Pancreas (tissue), 10 donors: ENCODE results near the gene CDH4. TPM values are rescaled to one million over a fixed set of nuclear protein-coding genes. Genes with fewer than 3 reads are reported as not detected.
A peak's percentile ranks its signal among the peaks of the same experiment; 100 is the strongest.

ENCODE experiments used
- ATAC-seq, 4 donors: fragments of 200-7000 bp; cut with Tn5 transposase; one replicate each; pipeline versions ENCODE4 v1.8.0 to v1.9.1; 2020; ENCODE audit warnings: mild to moderate bottlenecking in 4 of 4, moderate library complexity in 4 of 4
- DNase-seq, 6 donors: peaks; one replicate each; pipeline ENCODE4 v3.0.0-alpha.2; 2020
- FAIRE-seq: peaks from 2 replicates; lab custom pipeline; 2012; peaks lifted over from hg19 to GRCh38; lab: Jason Lieb, UNC
- H3K27ac ChIP-seq, 4 donors: fragments of 200-600 bp; sonication (generic); 1 replicate in 3 of 4; 2 replicates in 1 of 4; pipeline versions ENCODE4 v1.5.0 to v1.8.0; 2020
- H3K27me3 ChIP-seq, 4 donors: fragments of 200-600 bp; one replicate each; pipeline ENCODE4 v1.8.0; 2021
- H3K36me3 ChIP-seq, 3 donors: fragments of 200-600 bp; sonication (generic) in 1 of 3; one replicate each; pipeline versions ENCODE4 v1.5.0 to v1.8.0; 2020 to 2021
- H3K4me1 ChIP-seq, 3 donors: fragments of 200-600 bp; one replicate each; pipeline ENCODE4 v1.8.0; 2021
- H3K4me3 ChIP-seq, 4 donors: fragments of 200-600 bp; sonication (generic) in 2 of 4; one replicate each; pipeline versions ENCODE4 v1.5.0 to v1.8.0; 2020 to 2021
- H3K9me3 ChIP-seq, 4 donors: fragments of 200-600 bp; one replicate each; pipeline ENCODE4 v1.8.0; 2021
- CTCF ChIP-seq, 4 donors: fragments of 200-600 bp; sonication (generic) in 3 of 4; IDR thresholded peaks; one replicate each; pipeline versions ENCODE4 v1.5.0 to v1.8.0; 2021; ENCODE audit warnings: antibody characterized with exemption in 4 of 4
- WGBS, 2 donors: extraction: QIAGEN DNeasy Blood & Tissue Kit; methylation state at CpG; one replicate each; pipeline ENCODE4 v1.1.7; 2013; 5-methylcytosine and 5-hydroxymethylcytosine counted together
- intact Hi-C, 3 donors: fragments of 100-400 bp; cut with DNase I; formaldehyde crosslinking; loops; one replicate each; pipeline versions ENCODE4 v1.11.1 to v1.14.2; 2022
- polyA plus RNA-seq, 2 donors: library from polyadenylated mRNA; stranded (reverse); fragments of 200-250 nt; gene quantifications; one replicate each; pipeline ENCODE4 v1.2.3, GENCODE V29; 2013
- total RNA-seq, 6 donors: library from RNA; stranded (reverse); fragmentation: NEBNext Ultra II Directional in 4 of 6; extraction: Animal tissue kit (Norgen Biotek cat#: 25700) in 4 of 6; gene quantifications; one replicate each; pipeline versions ENCODE4 v1.2.1 to v1.2.4, GENCODE V29; 2021 to 2023
- donor health status: healthy with polysubstance abuse.
- donor health status: DM: no; HTN: no; CAD: no; lungs with moderate emphysema.
- donor health status: DM: no; HTN: no; CAD: no.
- donor health status: control.
- donor health status: control.
- donor health status: Bipolar disorder and iron deficiency.
- donor health status: DM: yes; HTN: yes; CAD: no.
- donor health status: DM: no; HTN: no; CAD: no.
- donor health status: DM: no; HTN: no; CAD: no.
- donor health status: DM: yes; HTN: yes; CAD: no.

CDH4 gene
- total and polyA plus RNA-seq, 8 donors: 0.04 to 1.4 (median 0.27) TPM

DNA sequence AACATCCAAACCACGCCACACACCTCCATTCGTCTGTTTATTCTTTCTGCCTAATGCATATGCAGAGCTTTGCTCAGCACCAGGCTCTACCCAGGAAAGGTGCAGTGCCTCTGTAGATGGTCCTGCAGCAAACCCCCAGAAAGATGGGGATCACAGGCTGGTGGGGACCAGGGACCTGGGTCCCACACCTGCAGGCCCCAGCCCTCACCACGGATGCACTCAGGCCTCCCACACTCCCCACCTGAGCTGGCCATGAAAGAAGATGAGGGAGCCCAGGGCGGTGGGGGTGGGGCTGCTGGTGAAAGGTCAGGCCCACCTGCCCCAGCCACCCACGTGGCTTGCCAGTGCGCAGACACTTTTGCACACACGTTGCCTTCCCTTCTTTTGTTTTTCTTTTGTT, 595.9 kb downstream of the CDH4 start:
- no peak for TF ChIP-seq CTCF (IDR thresholded peaks at IDR 0.05)
- no peaks in the 10 kb centered on the region for H3K36me3 ChIP-seq
- H3K4me3 ChIP-seq: no peak overlapping the region
- DNase-seq: peak in 2 of 6 donors; percentile 15 to 25
- no peak for FAIRE-seq
- no peaks in the 10 kb centered on the region for H3K27me3 ChIP-seq
- no peak overlapping the region for H3K27ac ChIP-seq
- H3K9me3 ChIP-seq: no peaks in the 10 kb centered on the region
- 74 to 81% methylated on average over 7 of the region's 7 CpGs for WGBS, 2 donors
- no peaks in the 10 kb centered on the region for H3K4me1 ChIP-seq
- no peak for ATAC-seq
- intact Hi-C loops: no loop called here

- DNase-seq: peak in 1 of 6 donors; percentile 1
- TF ChIP-seq CTCF (IDR thresholded peaks at IDR 0.05): no peak
Observed at GRCh38 chr20:61848851-61849250, 596.8 kb downstream of the CDH4 start.

DNA sequence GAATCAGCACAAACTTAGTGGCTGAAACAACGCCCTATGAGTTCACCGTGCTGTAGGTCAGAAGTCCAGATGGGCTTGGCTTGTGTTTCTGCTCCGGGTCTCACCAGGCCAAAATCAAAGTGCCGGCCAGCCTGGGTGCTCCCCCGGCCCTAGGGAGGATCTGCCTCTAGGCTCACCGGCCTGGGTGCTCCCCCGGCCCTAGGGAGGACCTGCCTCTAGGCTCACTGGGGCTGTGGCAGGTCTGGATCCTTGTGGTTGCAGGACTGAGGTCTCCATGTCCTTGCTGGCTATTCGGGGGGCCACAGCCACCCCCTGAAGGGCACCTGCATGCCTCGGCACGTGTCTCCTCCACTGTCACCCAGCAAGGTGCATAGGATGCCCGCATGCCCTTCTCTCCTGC, 597.3 kb downstream of the CDH4 start:
- no peak for FAIRE-seq
- no peaks in the 10 kb centered on the region for H3K27me3 ChIP-seq

More at GRCh38 chr20:61848851-61849250, 596.8 kb downstream of the CDH4 start:
- no peaks in the 10 kb centered on the region for H3K36me3 ChIP-seq
- no peaks in the 10 kb centered on the region for H3K27me3 ChIP-seq
- H3K4me3 ChIP-seq: no peak overlapping the region
- no peaks in the 10 kb centered on the region for H3K4me1 ChIP-seq
- H3K9me3 ChIP-seq: no peaks in the 10 kb centered on the region
- FAIRE-seq (no peak), ATAC-seq (no peak)
- intact Hi-C loops: no loop called here
- 52 to 54% methylated on average over 4 of the region's 4 CpGs for WGBS, 2 donors
- H3K27ac ChIP-seq: no peak overlapping the region

GRCh38 chr20:61849822-61850221, 597.8 kb downstream of the CDH4 start:
- no peaks in the 10 kb centered on the region for H3K9me3 ChIP-seq
- no peaks in the 10 kb centered on the region for H3K27me3 ChIP-seq
- intact Hi-C loops: no loop called here

More for the DNA sequence above, 597.3 kb downstream of the CDH4 start:
- H3K9me3 ChIP-seq: no peaks in the 10 kb centered on the region
- H3K4me1 ChIP-seq: no peaks in the 10 kb centered on the region
- no peak overlapping the region for H3K27ac ChIP-seq
- H3K36me3 ChIP-seq: no peaks in the 10 kb centered on the region
- no peak overlapping the region for H3K4me3 ChIP-seq
- intact Hi-C loops: no loop called here
- no peak for ATAC-seq
- DNase-seq: peak in 2 of 6 donors; percentile 3 to 25
- no peak for TF ChIP-seq CTCF (IDR thresholded peaks at IDR 0.05)
- WGBS, 2 donors: 71 to 81% methylated on average over 11 of the region's 11 CpGs

More at GRCh38 chr20:61849822-61850221, 597.8 kb downstream of the CDH4 start:
- no peak for TF ChIP-seq CTCF (IDR thresholded peaks at IDR 0.05)
- no peak overlapping the region for H3K4me3 ChIP-seq
- no peaks in the 10 kb centered on the region for H3K36me3 ChIP-seq
- no peak overlapping the region for H3K27ac ChIP-seq
- 61 to 81% methylated on average over 12 of the region's 12 CpGs for WGBS, 2 donors
- ATAC-seq (no peak), FAIRE-seq (no peak), DNase-seq (no peak)
- H3K4me1 ChIP-seq: no peaks in the 10 kb centered on the region
